ENCODE measurements around the gene TBC1D16. TPM values are rescaled to one million over a fixed set of nuclear protein-coding genes. Genes with fewer than 3 reads are reported as not detected.

Gene TBC1D16
- total and polyA plus RNA-seq, 10 of the 15 experiments (the other 5 are each of a cell fraction or from before 2014, with no cell fraction given): 0.01 to 0.13 (median 0.06) TPM; not detected in 3

GRCh38 chr17:79891113-79891730 is 144.4 kb downstream of the TBC1D16 start:
- in situ Hi-C loops (cut with MboI): no loop called here
- Histone ChIP-seq H3K27me3 (replicated peaks in 1 of 2; ENCODE audit: control insufficient read depth in 2 of 2, insufficient read depth in 2 of 2, low read length in 1 of 2) (peaks cover 1 to 4% of the 10 kb centered on the region in 2 experiments; a peak in 1 of 4 replicates), H3K36me3 (ENCODE audit: control insufficient read depth in 2 of 2, insufficient read depth in 2 of 2, low read length in 1 of 2) (no peaks in the 10 kb centered on the region), H3K9ac (ENCODE audit: control insufficient read depth, insufficient read depth, low read length) (no peak overlapping the region), H3K4me2 (ENCODE audit: control insufficient read depth, insufficient read depth) (no peak overlapping the region), H3K9me3 (replicated peaks; ENCODE audit: control insufficient read depth, insufficient read depth, low read length) (no peaks in the 10 kb centered on the region), H2AFZ (ENCODE audit: control insufficient read depth, low read depth, low read length) (no peak overlapping the region), H4K20me1 (ENCODE audit: control insufficient read depth, insufficient read depth) (no peaks in the 10 kb centered on the region), H3K27ac (ENCODE audit: control insufficient read depth, insufficient read depth) (no peak overlapping the region), H3K4me3 (no peak overlapping the region), H3K79me2 (ENCODE audit: control insufficient read depth, insufficient read depth, low read length) (no peaks in the 10 kb centered on the region), H3K4me1 (ENCODE audit: control insufficient read depth, insufficient read depth, low read length) (no peaks in the 10 kb centered on the region)
- BruUV-seq (replicated peaks): no TSS peak
- no peak for ATAC-seq
- ChIA-PET SMC1A (ENCODE audit: uncharacterized antibody, unreplicated experiment) (interaction anchor here (1.2 kb wide), 1 partner anchor 70 kb away, joined by 3 read pairs; no protein-coding TSS in a partner anchor), RAD21 (ENCODE audit: unreplicated experiment) (no interaction called here), CTCF (no interaction called here), POLR2A (no interaction called here)
- intact Hi-C loops (cut with micrococcal nuclease; ENCODE audit: unreplicated experiment): no loop called here
- no peak for FAIRE-seq
- WGBS (ENCODE audit: insufficient coverage, insufficient replicate concordance, low lambda C conversion rate, missing lambda C conversion rate): 64% methylated on average over 16 of the region's 16 CpGs
- no peak for DNase-seq (ENCODE audit: low read depth, low spot score)
- TF ChIP-seq EGR1 (IDR thresholded peaks at IDR 0.05; ENCODE audit: borderline replicate concordance in 1 of 2, low read depth in 2 of 2, low read length in 2 of 2) (no peak), ZBTB40 (IDR thresholded peaks at IDR 0.05; ENCODE audit: borderline replicate concordance) (no peak), ZBTB33 (IDR thresholded peaks at IDR 0.05) (no peak), USF1 (IDR thresholded peaks at IDR 0.05; ENCODE audit: borderline replicate concordance, extremely low read length, insufficient read depth, low read depth, low read length) (no peak), CBFB (IDR thresholded peaks at IDR 0.05; ENCODE audit: low read depth) (no peak), SMARCA5 (IDR thresholded peaks at IDR 0.05) (no peak), SPI1 (IDR thresholded peaks at IDR 0.05; ENCODE audit: borderline replicate concordance, insufficient read depth, low read depth, low read length) (no peak), IRF5 (IDR thresholded peaks at IDR 0.05; ENCODE audit: borderline replicate concordance) (no peak), RELB (IDR thresholded peaks at IDR 0.05; ENCODE audit: low read depth) (no peak), HDAC6 (IDR thresholded peaks at IDR 0.05; ENCODE audit: unreplicated experiment) (no peak)

Data from GM12878 (cell line).